Activated CD4-positive, alpha-beta memory T cell treated with anti-CD3 and anti-CD28 coated beads for 36 hours (primary cell): Measurements from ENCODE around the gene DDX10. TPM values are rescaled to one million over a fixed set of nuclear protein-coding genes. Genes with fewer than 3 reads are reported as not detected.

Experiments
- CTCF ChIA-PET: fragments of 350-600 bp; sonication (Branson Sonifier 250); formaldehyde crosslinking; loops from one replicate; lab custom pipeline; 2021; ENCODE audit warnings: antibody characterized with exemption, inconsistent platforms; lab: Charles Lee
- POLR2A ChIA-PET: fragments of 350-600 bp; sonication (Branson Sonifier 250); formaldehyde crosslinking; loops from one replicate; lab custom pipeline; 2021; ENCODE audit warnings: antibody characterized with exemption; lab: Charles Lee
- DNase-seq: peaks from one replicate; pipeline ENCODE4 v3.0.0-alpha.2; 2020
- H3K27ac Mint-ChIP-seq: one replicate; pipeline ENCODE4 v1.8.0; 2021; ENCODE audit warnings: mixed read lengths
- H3K27me3 Mint-ChIP-seq: one replicate; pipeline ENCODE4 v1.8.0; 2021; ENCODE audit warnings: mixed read lengths
- H3K36me3 Mint-ChIP-seq: one replicate; pipeline ENCODE4 v1.8.0; 2021; ENCODE audit warnings: mixed read lengths
- H3K4me1 Mint-ChIP-seq: one replicate; pipeline ENCODE4 v1.8.0; 2021; ENCODE audit warnings: low read depth, mixed read lengths
- H3K4me3 Mint-ChIP-seq: one replicate; pipeline ENCODE4 v1.8.0; 2021; ENCODE audit warnings: mild to moderate bottlenecking, mixed read lengths
- H3K9me3 Mint-ChIP-seq: one replicate; pipeline ENCODE4 v1.8.0; 2021; ENCODE audit warnings: mixed read lengths
- intact Hi-C: fragments of 100-400 bp; cut with micrococcal nuclease; formaldehyde crosslinking; loops from one replicate; pipeline ENCODE4 v1.15.1; 2023
- total RNA-seq, 2 experiments: library from RNA; stranded (reverse); gene quantifications; one replicate each; pipeline ENCODE4 v1.2.3, GENCODE V29; 2021

Gene DDX10
- total RNA-seq, 2 experiments from 2014 or later = 34.8 to 37.7 TPM

DNA sequence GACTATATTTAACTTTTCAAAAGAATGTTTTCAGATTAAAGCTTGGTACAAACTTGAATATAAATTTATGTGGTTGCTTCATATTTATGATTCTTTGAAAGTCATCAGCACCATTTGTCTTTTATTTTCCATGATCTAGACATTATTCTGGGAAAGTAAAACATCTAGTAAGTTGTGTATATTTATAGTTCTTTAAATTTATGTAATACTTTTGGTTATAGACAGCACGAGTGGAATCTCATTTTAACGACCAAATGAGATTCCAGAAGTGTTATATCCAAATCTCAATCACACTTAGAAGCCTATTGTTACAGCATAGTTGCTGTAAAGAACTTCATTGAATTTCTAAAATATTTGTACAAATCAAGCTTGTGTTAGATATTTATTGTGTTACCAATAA lies 212.3 kb downstream of the DDX10 start:
- POLR2A ChIA-PET = no interaction called here
- no peaks in the 10 kb centered on the region for H3K27me3 Mint-ChIP-seq
- H3K27ac Mint-ChIP-seq = no peak overlapping the region
- CTCF ChIA-PET = no interaction called here
- DNase-seq = no peak
- intact Hi-C loops = no loop called here
- no peak overlapping the region for H3K4me3 Mint-ChIP-seq
- H3K36me3 Mint-ChIP-seq = no peaks in the 10 kb centered on the region
- H3K4me1 Mint-ChIP-seq = peaks cover 7% of the 10 kb centered on the region
- H3K9me3 Mint-ChIP-seq = no peaks in the 10 kb centered on the region

DNA sequence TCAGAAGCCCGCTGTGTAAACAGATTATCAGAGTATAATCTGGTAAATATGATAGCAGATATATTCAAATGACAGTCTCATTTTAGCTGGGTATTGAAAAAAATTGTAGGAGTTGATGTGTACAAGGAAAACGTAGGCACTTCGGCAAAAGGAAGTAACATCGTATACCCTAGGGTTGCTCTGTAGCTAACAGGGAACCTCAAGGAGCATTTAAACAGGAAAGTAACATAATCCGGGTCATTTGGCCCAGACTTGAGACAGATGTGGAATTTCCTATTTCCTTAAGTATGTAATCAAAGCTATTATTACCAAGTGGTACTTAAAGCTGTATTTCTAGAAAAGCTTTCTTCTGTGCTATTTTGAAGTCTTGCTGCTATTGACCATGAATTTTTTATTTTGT lies 215.6 kb downstream of the DDX10 start:
- Mint-ChIP-seq H3K4me1 (no peaks in the 10 kb centered on the region), H3K36me3 (no peaks in the 10 kb centered on the region), H3K27me3 (no peaks in the 10 kb centered on the region), H3K27ac (no peak overlapping the region), H3K9me3 (no peaks in the 10 kb centered on the region), H3K4me3 (no peak overlapping the region)
- intact Hi-C loops = no loop called here
- ChIA-PET POLR2A (no interaction called here), CTCF (no interaction called here)
- no peak for DNase-seq

DNA sequence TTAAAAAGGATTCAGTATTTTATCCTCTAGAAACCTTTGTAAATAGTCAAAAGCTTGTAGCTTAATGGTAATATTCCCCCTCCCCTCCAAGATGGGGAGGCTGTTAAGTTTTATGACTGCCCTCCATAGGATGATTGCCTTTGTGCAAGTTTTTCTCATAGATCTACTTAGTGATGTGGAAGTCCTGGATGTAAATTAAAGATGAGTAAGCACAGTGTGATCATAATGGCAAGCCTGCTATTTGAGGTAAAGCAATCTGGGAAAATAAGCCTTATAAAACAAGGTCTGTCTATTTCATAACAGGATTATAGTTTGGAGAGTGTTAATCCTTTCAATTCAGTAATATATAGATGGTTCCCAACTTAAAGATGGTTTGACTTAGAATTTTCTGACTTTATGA lies 216.3 kb downstream of the DDX10 start:
- ChIA-PET CTCF (no interaction called here), POLR2A (no interaction called here)
- Mint-ChIP-seq H3K27ac (no peak overlapping the region), H3K4me1 (no peaks in the 10 kb centered on the region), H3K4me3 (no peak overlapping the region), H3K9me3 (no peaks in the 10 kb centered on the region), H3K27me3 (no peaks in the 10 kb centered on the region), H3K36me3 (no peaks in the 10 kb centered on the region)
- DNase-seq = no peak
- intact Hi-C loops = no loop called here

DNA sequence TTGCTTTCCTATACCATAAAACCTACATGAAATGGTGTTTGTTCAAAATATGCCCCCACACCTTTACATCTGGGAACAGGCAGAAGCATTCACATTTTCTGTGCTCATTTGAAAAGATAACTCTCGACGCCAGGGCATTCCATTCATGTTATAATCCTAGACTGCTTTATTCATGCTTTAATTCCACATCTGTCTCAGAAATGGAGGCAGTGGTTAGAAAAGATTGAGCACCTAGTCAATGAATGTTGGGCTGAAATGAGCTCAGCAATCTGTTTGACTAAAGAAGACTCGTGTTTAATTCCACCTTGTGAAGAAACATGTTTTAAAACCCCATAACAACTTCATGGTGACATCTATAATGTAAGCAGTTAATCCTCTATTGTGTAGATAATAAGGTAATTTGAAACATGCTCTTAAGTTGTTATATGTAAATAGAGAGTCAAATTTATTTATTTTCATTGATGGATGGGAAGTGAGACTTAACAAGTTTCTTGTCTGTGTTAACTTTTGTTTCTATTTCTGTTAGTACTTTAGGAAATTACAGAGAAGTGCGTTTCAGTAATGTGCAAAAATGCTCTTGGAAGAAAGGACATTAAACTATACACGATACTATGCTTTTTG lies 217.5 kb downstream of the DDX10 start:
- ChIA-PET POLR2A (no interaction called here), CTCF (no interaction called here)
- H3K4me3 Mint-ChIP-seq = no peak overlapping the region
- no peaks in the 10 kb centered on the region for H3K9me3 Mint-ChIP-seq
- no peaks in the 10 kb centered on the region for H3K36me3 Mint-ChIP-seq
- intact Hi-C loops = no loop called here
- H3K27me3 Mint-ChIP-seq = no peaks in the 10 kb centered on the region
- H3K27ac Mint-ChIP-seq = no peak overlapping the region
- DNase-seq = no peak
- peaks cover 5% of the 10 kb centered on the region for H3K4me1 Mint-ChIP-seq

DNA sequence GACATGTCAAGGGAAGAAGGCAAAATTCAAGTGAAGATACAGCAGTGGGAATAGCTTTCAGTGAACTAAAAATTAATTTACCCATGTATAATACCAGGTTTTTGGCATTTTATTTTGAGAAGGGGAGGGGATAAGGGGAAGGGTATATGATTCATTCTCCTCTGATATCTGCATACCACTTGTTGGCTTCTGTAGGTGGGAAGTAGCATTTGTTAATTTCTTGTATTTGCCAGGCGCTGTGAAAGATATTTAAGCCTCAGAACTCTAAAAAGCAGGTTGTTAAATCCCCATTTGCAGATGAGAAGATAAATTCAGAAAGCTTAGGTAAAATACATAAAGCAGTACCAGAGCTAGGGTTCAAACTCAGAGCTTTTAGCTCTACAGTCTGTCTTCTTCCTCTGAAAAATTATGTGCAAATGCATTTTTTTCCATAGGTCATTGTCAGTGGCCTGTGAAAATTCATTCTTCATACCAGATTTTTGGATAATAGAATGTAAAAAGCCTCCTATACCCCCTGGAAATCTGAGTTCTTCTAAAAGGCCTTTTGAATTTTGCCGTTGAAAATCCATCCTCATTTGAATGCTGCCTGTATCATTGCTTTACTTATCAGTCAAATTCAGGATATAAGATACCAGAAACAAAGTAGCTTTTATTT lies 221.3 kb downstream of the DDX10 start:
- Mint-ChIP-seq H3K36me3 (no peaks in the 10 kb centered on the region), H3K4me1 (peaks cover 5% of the 10 kb centered on the region), H3K4me3 (no peak overlapping the region), H3K27me3 (no peaks in the 10 kb centered on the region), H3K9me3 (no peaks in the 10 kb centered on the region), H3K27ac (no peak overlapping the region)
- no peak for DNase-seq
- ChIA-PET CTCF (no interaction called here), POLR2A (no interaction called here)
- intact Hi-C loops = no loop called here

DNA sequence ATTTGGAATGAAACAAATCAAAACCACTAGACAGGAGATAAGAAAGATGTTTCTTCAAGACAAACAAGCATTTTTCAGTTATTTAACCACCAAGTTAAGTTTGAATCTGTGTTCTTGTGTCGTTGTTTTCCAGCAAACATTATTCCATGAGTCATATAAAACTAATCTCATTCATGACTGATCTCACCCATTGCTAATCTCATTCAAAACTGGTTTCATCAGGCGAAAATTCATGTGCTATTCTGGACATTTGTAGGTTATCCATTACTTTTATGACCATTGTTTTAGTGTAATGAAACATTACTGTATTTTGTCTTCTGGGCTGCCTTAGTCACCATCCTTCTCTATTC lies 221.8 kb downstream of the DDX10 start:
- DNase-seq = no peak

DNA sequence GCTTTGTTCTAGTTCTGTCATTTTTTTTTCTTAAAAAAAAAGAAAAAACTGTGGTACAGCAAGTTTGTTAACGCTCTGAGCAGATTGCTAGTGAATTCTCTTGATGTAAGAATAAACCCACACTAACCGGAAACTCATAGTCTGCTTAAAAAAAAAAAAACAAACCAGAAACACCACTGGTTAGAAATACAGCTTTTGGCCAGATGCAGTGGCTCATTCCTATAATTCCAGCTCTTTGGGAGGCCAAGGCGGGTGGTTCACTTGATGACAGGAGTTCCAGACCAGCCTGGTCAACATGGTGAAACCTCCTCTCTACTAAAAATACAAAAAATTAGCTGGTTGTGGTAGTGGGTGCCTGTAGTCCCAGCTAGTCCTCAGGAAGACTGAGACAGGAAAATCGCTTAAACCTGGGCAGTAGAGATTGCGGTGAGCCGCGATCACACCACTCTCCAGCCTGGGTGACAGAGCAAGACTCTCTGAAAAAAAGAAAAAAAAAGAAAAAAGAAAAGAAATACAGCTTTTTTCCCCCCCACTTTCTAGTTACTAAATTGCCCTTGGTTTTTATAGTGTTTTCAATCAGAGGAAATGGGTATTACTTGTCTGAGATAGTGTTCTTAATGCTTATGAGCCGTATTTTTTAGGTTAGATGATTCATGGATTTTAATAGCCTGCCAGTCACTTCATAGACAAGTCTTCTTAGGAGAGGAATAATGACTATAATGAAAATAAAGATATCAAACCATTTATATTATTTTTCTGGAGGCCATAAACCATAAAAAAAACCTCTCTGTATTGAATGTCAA lies 222.8 kb downstream of the DDX10 start:
- Mint-ChIP-seq H3K27ac (no peak overlapping the region), H3K27me3 (no peaks in the 10 kb centered on the region), H3K9me3 (no peaks in the 10 kb centered on the region), H3K4me3 (no peak overlapping the region), H3K36me3 (no peaks in the 10 kb centered on the region), H3K4me1 (peaks cover 5% of the 10 kb centered on the region)
- intact Hi-C loops = no loop called here
- ChIA-PET CTCF (no interaction called here), POLR2A (no interaction called here)
- DNase-seq = no peak

More for the DNA sequence above, 221.8 kb downstream of the DDX10 start:
- ChIA-PET CTCF (no interaction called here), POLR2A (no interaction called here)
- Mint-ChIP-seq H3K27me3 (no peaks in the 10 kb centered on the region), H3K27ac (no peak overlapping the region), H3K9me3 (no peaks in the 10 kb centered on the region), H3K4me1 (peaks cover 5% of the 10 kb centered on the region), H3K4me3 (no peak overlapping the region), H3K36me3 (no peaks in the 10 kb centered on the region)
- intact Hi-C loops = no loop called here

DNA sequence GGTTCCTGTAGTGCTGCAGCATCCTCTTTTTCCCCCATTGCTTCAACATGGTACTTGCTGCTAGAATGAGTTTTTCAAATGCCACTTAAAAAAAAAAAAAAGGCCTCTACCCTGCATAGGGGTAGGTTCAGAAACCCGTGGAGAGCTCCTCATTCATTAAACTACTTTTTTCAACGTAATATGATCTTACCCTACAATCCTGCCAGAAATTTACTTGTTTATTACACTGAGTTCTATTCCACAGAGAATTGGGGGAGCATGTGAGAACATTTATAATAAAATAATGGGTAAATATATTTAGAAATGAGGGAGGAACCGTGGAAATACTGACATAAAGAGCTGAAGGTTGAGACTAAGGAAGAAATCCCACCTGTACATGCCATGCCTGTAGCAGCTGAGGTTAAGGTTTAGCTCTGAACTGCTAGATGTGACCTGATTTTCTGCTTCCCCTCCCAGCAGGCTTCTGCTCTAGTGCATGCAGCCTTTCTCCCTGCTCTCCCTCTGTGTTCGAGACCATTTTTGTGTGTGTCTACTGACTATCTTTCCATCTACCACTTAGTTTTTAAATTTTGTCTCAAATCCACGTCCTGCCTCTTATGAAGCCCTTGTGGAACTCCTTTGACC lies 225.7 kb downstream of the DDX10 start:
- Mint-ChIP-seq H3K4me1 (peaks cover 6% of the 10 kb centered on the region), H3K27ac (no peak overlapping the region), H3K4me3 (no peak overlapping the region), H3K9me3 (no peaks in the 10 kb centered on the region), H3K36me3 (peaks cover 1% of the 10 kb centered on the region), H3K27me3 (no peaks in the 10 kb centered on the region)
- POLR2A ChIA-PET = no interaction called here
- intact Hi-C loops = no loop called here
- CTCF ChIA-PET = no interaction called here
- no peak for DNase-seq

DNA sequence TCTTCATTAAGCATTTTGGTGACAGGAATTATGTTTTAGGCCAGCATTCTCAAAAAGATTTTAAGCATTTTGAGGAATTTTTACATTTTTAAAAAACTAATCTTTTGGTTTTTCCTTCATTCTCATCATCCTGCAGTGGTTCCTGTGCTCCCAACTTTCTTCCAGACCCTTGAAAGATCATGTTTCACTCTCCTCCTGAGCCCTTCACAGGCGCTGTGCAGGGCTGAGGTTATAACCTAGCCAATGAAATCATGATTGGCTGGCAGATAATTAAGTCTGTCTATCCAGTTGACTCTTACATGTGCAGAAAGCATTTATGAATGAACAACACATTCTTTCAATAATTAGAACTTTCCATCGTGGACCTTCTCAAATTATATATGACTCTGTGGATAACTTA lies 226.3 kb downstream of the DDX10 start:
- Mint-ChIP-seq H3K4me3 (no peak overlapping the region), H3K27ac (no peak overlapping the region), H3K27me3 (no peaks in the 10 kb centered on the region), H3K4me1 (peaks cover 11% of the 10 kb centered on the region), H3K36me3 (peaks cover 4% of the 10 kb centered on the region), H3K9me3 (no peaks in the 10 kb centered on the region)
- intact Hi-C loops = no loop called here
- CTCF ChIA-PET = no interaction called here
- no peak for DNase-seq
- POLR2A ChIA-PET = no interaction called here

DNA sequence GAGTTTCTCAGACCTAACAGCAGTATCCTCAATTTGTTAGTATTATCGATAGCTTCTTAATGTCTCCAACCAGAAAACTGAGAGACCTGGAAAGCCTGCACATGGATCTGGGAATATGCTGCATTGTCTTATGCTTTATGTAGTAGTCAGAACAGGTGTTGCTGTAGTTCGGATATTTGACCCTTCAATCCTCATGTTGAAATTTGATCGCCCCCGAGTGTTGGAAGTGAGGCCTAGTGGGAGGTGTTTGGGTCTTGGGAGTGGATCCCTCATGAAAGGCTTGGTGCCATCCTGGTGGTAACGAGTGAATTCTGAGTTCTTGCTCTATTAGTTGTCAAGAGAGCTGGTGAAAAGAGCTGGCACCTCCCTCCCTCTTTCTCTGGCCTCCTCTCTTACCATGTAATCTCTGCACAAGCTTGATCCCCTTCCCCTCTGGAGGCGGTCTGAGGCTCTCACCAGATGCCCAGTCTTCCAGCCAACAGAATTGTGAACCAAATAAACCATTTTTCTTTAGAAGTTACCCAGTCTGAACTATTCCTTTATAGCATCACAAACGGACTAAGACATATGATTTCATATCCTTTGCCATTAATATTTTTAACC lies 227.1 kb downstream of the DDX10 start:
- intact Hi-C loops = no loop called here
- CTCF ChIA-PET = no interaction called here

DNA sequence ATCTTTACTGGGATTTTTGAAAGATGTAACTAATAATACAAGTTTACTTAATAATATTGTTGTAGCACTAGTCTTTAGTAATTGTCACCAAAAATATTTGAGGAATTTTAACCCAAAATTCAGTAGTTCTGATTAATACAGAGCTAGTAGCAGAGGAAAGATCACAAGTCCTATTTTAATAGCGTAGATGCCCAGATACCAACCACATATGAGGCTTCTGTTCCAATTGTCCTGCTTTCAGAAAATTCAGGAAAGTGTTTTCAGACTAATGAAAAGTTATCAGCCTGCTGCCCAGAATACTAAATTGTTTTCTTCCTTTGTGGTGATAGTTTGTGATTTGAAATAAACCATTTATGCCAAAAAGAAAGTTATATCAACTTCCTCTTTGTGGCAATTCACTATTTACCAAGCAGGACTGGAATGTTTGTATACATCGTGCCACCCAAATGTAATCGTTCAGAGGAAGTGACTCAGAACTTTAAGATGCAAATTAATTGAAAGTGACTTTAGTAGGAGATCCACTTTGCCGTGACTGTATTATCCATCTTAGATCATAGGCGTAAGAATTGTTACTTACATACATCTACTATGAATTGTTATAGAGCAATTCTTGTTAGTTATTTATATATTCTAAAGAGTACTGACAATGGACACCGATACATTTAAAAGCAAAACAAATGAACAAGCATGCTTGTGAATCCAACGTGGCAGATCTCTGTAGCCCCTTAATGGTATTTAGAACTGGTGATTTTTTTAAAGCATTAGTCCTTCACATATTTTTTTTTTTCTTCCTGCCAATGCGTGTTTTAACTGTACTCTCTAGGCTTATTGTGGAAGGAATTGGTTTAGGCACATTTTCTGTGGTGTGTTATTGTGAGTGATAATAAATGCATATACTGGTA lies 231.0 kb downstream of the DDX10 start:
- H3K36me3 Mint-ChIP-seq = peaks cover 29% of the 10 kb centered on the region
- intact Hi-C loops = no loop called here
- no peak overlapping the region for H3K4me3 Mint-ChIP-seq
- POLR2A ChIA-PET = no interaction called here
- H3K4me1 Mint-ChIP-seq = peaks cover 6% of the 10 kb centered on the region
- CTCF ChIA-PET = no interaction called here
- no peaks in the 10 kb centered on the region for H3K27me3 Mint-ChIP-seq
- no peak overlapping the region for H3K27ac Mint-ChIP-seq
- no peak for DNase-seq
- H3K9me3 Mint-ChIP-seq = peaks cover 20% of the 10 kb centered on the region

More for the DNA sequence above, 227.1 kb downstream of the DDX10 start:
- Mint-ChIP-seq H3K4me1 (peaks cover 6% of the 10 kb centered on the region), H3K4me3 (no peak overlapping the region), H3K36me3 (peaks cover 9% of the 10 kb centered on the region), H3K9me3 (peaks cover 6% of the 10 kb centered on the region), H3K27ac (no peak overlapping the region), H3K27me3 (no peaks in the 10 kb centered on the region)
- DNase-seq = no peak
- POLR2A ChIA-PET = no interaction called here
